ENCODE data around the gene CTNND2.
"Not testable (repeated sequence)": the region's sequence is repeated elsewhere in the genome, so short reads cannot be mapped to it uniquely, and the experiment has no call there.

The CTNND2 gene

DNA sequence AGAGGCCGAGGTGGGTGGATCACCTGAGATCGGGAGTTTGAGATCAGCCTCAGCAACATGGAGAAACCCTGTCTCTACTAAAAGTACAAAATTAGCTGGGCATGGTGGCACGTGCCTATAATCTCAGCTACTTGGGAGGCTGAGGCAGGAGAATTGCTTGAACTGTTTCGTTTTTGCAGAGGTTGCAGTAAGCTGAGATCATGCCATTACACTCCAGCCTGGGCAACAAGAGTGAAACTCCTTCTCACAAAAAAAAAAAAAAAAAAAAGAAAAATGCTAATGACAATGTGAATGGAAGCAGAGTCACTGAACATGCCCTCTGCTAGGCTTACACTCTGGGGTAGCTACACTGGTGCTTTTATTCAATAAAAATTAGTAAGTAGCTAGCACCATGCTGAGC, 899.7 kb downstream of the CTNND2 start:
- not testable (repeated sequence) for DNase-seq

DNA sequence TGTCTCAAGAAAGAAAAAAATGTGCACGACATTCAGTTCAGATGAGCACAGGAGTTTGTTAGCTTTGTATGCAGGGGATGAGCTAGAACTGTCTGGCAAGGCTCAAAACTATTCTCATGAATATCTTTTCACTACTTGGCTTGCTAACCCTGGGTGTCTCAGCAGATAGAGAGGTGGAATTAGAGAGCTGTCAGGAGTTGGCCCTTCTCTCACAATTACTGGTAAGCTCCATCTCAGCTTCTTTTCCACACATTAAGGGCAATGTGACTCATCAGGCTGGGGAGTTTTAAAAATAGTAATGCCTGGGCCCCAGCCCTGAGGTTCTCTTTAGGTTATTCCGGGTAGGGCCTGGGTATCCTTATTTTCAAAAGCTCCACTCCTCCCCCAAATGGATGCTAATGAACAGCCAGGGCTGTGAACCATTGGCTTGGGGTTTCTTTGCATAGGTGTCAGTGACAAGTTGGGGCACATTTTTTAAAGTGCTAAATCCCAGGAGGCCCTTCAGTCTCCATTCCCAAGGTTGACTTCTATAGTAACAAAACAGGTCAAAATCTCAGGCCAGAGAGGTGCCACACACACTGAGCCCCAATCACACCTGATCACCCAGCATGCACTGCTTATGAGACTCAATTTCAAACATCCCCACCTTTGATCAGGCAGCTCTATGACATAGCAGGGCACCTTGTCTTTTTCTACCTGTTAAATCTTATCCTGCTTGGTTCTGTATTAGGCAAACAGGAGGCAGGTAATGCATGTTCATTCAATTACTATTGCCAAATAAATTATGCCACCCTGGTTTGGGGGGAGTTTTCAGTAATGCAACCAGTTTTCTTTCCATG, 903.5 kb downstream of the CTNND2 start:
- DNase-seq: no peak

DNA sequence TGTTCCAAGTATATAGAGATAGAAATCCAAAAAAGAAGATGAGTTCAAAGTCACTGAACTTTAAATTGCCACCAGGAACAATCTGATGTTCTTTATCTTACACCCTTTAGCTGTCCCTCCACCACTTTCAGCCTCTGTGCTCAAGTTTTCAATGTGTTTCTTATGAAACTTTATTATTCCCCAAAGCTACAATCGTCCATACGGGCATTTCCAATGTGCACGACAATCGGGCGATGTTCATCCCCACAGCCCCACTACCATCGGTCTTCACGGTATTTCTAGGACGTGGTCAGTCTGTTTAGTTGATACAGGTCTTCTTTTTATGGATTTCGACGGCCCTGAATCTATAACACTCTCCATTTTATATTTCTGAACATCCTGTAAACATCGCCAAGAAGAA, 904.5 kb downstream of the CTNND2 start:
- DNase-seq: no peak

DNA sequence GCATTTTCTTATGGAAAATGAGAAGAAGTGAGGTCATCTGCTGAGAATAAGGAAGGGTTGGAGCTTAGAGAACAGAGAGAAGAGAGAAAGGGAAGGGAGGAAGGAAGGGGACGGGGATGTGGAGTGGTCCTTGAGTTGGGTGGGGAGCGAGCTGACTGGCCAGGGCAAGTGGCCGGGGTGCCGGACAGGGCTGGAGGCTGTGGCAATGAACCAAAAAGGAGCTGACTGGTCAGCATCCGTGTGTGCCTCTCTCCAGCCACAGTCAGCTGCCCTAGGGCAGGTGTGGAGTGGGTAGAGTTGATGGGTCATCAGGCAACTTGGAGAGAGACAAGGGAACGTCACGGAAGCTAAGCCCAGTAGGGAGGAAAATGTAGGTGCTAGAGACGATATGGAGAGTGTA, 908.4 kb downstream of the CTNND2 start:
- DNase-seq: no peak

DNA sequence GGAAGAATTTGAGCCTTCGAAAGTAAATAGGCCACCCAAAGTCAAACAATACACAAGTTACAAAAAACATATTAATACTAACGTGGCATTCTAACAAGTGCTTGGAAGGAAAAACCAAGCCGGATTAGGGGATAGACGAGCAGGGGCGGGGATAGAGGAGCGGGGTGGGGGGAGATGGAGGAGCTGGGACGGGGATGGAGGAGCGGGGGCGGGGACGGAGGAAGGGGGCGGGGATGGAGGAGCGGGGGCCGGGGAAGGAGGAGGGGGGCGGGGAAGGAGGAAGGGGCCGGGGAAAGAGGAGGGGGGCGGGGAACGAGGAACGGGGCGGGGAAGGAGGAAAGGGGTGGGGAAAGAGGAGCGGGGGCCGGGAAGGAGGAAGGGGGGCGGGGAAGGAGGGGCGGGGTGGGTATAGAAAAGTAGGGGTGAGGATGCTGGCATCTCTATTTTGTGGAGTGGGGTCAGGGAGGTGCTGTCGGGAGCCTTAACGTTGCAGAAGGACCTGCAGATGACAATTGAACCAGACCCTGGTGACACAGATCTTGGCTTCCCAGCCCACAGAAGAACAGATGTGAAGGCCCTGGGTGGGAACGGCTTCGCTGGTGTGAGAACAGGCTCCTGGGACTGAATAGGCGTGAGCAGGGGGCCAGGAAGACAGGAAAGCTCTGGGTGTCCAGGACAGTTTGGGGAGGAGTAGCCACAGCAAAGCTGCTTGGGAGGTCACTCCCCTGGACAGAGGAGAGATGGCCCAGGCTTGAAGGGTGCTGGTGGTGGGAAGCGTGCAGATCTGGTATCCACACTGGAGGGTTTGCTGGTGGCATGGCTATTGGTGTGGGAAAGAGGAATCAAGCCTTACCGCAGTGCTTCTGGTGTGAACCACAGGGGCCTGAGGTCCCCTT, 909.9 kb downstream of the CTNND2 start:
- DNase-seq: no peak

DNA sequence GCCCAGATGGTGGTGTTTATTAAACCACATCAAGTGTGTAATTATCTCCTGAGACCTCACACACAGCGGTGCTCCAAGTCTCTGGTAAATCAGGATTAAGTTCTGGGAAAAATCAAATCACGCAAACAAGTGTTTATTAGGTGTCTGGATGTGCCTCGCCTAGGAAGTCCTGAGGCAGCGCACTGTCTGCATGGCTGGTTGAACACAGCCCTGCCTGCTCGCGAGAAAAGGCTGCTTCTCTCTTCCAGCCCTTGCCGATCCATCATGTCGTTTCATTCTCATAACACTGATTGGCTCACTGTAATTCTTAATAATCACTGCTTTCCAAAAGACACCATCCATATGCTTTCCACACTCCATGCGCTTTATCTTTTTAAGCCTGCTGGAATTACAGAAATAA, 913.6 kb downstream of the CTNND2 start:
- no peak for DNase-seq

DNA sequence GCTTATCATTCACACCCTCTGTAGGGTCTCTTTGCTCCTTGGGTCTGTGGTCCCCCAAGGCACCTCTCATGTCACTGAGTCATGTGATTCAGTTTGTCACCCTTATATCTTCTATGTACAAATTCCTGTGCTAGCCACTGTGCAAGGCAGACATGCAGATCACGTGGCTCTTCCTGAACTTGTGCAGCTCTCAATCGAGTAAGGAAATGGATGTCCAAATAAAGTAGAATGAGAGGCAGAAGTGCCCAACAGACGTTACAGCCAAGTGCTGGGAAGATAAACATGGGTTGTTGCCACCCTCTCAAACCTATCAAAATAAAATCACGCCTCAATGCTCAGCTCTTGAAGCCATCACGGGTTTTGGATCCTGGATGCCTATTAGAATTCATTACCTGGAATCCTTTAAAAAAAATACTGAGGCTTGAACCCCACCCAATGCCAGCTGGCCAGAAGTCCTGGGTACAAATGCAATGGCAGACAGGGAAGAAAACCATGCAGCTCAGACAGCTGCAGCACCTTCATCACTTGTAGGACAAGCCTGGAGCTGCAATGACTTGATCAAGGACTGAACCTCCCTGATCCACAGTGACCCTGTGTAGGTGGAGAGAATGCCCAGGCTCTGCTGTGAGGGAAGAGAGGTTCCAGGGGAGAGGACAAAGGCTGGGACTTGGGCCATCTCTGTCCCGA, 914.5 kb downstream of the CTNND2 start:
- DNase-seq: no peak

DNA sequence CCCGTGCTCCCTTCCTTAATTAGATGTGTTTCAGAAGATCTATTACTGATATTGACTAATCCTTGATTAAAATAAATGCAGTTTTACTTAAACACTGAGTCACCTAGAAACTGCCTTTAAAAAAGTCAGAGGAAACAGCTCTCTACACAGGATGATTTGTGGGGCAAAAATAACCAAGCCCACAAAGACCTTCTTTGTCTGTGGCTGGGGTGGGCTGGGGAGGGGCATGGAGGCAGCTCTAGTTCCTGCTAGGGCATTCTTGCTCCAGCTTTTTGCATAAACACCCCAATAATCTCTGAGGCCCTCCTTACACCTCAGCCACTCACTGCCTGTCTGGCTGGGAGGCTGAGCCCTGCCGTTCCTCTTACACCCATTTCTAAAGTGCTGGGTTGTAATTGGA, 915.6 kb downstream of the CTNND2 start:
- no peak for DNase-seq

DNA sequence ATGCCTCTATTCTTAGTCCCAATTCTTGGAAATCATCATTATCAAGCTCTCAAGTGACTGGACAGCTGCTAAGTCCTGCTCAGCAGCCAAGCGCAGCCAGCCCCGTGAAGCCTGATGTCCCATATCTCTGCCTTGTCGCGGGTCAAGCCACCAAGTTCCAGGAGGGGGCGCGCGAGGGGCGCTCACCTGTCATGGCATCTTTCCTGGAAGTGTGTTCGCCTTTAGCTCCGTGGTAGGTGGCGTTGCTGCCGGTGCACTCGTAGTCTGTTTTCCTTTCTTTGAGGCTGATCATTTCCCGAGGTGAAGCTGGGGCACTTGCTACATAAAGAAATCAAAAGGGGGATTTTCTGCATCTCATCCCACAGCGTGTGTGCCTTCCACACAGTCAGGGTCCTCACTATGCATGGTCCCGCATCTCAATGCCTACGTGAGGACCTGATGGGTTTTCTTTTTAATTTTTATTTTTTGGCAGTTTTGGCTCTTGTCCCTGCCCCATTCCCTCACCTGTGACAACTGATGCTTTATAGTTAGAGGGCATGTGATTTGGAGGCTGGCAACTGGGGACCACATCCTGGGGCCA, 916.2 kb downstream of the CTNND2 start:
- peak; percentile 71 for DNase-seq

DNA sequence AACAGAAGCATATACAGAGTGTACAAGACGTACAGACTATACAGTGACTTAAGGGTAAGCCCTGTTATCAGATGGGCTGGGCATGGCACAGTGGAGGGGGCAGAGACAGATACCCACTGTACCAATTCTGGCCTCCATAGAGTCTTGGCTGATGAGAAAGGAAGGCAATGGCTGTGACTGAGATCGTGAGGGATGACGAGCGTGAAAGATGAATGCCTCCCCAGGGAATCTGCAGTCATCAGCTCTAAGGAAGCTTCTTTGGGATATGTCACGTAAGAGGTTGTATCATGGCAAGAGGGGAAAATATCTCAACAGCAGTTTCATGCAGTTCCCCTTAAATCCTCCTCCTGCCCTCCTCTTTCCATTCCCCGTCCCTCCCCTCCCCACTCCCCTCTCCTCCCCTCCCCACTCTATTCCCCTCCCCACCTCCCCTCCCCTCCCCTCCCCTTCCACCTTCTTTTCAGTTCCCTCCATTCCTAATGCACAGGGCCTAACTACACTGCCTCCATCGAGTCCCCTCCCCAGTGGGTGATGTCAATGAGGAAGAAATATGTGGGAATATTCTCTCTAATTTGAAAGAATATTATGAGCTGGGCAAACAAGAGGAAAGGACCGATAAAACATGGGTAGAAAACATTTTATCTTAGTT, 916.8 kb downstream of the CTNND2 start:
- DNase-seq: no peak

DNA sequence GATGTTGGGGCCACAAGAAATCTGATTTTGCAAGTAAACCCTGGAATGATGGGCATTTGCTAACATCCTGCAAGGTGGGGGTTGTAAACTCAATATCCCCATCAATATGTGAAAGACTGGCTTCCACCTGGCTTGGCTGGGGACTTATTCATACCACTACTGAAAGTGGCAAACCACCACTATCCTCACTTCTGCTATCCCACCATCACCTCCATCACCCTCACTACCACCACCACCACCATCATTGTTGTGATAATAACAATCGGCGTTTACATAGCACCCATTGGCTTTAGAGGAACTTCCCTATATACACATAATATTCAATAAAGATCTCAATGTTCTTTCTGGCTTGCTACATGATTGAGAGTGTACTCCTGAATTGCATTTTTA, 918.5 kb downstream of the CTNND2 start:
- no peak for DNase-seq

DNA sequence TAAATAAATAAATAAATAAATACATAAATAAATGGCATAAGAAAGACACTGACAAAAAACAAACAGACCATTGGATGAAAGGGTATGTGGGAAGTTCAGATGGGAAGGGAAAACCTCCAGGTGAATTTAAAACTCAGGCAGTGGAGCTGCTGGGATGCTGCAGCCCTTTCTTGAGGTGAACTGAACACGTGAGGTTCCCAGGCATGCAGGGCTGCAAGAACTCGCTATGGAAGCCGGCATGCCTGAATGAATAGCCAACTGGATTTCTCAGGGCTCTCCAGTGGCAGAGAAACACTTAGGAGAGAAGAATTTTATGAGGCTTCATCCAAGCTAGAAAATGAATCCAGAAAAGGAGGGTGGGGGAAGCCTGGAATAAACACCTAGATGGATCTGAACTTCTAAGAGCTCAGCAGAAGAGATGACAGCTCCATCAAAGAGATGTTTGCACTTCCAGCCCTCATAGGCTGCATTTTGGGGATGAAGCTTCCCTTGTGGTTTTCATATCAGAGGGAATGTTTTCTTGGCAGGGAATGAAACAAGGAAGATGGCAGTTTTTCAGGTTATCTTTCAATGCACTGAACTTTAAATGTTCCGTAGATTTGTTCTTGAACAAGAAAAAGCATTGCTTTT, 919.0 kb downstream of the CTNND2 start:
- DNase-seq: no peak

DNA sequence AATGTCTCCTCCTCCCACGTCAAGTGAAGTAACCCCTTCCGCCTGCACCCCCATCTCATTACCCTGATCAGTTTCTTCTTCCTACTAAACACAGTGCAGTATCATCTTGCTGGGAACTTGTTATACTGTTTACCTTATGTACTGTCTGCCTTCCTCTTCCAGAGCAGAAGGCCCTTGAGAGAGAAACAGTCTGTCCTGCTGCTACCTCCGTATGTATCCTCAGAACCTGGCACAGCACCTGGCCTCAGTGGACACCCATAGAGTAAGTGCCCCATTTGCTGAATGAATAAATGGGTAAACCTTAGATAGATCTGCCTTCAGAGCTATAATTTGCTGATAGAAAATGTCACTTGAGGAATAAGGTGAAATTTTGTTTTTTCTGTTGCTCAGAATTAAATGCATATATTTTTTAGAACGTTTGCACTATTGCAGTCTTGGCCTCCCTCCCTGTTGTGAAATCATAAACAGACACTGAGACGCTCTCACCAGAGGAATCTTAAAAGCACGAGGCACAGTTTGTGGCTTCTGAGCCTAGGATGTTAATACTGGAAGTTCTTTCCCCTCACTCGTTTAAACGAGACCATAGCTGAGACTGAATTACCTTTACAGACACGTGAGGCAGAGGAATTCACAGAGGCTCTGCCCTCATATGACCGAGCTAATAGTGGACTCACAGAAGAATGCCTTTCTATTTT, 920.1 kb downstream of the CTNND2 start:
- no peak for DNase-seq

DNA sequence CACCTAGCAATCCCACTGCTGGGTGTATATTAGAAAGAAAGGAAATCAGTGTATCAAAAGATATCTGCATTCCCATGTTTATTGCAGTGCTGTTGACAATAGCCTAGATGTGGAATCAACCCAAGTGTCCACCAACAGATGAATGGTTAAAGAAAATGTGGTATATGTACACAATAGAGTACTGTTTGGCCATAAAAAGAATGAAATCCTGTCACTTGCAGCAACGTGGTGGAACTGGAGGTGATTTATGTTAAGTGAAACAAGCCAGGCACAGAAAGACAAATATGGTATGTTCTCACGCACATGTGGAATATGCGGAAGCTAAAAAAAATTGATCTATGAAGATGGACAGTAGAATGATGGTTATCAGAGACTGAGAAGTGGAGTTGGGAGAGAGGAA, 921.6 kb downstream of the CTNND2 start:
- DNase-seq: no peak

DNA sequence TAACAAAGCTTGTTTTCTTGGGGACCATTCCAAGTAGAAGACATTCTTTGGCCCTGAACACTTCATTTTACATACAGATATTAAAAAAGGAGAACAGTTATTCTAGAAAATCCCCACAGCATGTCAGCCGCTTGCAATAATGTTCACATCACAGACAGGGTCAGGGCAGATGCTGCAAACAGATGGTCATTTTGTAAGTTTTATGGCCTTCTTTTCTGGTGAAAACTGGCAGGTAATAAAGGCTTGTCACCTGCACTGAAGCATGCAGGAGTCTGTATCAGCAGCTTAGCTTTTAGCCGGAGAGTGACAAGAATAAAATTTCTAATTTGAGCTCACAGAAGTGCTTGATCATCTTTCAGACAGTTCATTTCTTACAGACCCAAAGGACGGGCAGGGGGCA, 922.3 kb downstream of the CTNND2 start:
- DNase-seq: no peak

DNA sequence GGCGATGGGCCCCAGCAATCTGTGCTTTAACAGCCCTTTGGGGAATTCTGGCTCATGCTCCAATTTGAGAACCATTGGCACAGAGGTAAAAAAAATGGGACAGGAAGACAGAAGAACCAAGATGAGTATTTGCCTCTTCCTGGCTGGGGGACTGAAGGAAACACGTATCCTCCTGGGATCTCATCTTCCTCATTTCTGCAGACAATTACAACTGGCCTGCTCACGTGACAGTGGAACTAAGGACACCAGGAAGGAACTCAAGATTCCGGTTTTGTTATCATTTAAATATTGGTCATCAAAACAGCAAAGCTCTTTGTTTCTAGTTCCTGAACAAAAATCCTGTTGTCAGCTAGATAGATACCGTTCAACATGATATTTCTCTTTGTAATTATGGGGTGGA, 927.2 kb downstream of the CTNND2 start:
- DNase-seq: no peak

DNA sequence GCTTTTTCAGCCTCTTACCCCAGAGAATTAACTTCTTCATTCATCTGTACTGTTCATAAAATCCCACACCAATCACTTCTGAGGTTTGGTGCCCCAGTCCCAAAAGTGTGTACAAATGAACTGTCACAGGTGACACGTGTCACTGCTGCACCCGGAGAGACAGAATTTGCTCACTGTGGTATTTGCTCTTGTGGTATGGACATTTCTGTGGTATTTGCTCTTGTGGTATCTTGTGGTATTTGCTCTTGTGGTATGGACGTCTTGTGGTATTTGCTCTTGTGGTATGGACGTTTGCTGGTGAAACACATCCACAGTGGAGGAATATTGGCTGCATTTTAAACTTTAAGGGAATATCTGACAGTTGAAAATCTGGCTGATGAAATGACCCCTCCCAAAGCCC, 928.3 kb downstream of the CTNND2 start:
- DNase-seq: no peak

DNA sequence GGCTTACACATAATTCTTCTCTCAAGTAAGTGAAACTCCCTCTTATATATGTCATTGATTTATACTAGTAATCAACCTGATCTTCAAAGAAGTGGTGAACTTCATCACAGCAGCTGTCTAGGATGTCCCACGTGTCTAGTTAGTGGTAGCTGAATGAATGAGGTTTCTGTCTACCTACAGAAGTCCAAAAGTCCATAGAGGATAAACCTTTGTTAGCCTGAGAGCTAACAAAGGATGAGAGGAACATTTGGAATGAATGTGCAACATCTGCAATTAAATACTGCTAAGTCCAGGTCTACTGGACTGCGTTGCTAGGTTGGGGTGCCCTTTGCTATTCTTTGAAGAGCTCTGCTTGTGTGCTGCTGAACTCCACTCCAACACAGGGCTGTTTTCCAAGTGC, 929.4 kb downstream of the CTNND2 start:
- DNase-seq: no peak

DNA sequence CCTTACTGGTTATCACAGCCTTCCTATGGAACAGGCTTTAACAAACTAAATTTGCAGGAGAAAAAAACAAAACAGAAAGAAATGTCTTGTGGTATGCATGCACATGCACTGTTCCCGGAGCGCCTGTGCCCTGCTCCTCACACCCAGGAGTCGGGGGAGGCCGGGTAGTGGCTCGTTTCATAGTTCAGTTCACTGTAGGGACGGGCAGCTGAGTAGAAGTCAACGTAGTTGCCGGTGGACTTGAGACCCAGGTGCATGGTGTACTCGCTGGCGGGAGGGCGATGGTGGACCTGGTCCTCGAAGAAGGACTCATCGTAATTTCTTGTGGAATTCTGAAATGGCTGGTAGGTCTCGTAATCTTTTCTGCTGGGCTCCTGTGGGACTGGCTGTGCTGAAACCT, 930.9 kb downstream of the CTNND2 start:
- DNase-seq: no peak

DNA sequence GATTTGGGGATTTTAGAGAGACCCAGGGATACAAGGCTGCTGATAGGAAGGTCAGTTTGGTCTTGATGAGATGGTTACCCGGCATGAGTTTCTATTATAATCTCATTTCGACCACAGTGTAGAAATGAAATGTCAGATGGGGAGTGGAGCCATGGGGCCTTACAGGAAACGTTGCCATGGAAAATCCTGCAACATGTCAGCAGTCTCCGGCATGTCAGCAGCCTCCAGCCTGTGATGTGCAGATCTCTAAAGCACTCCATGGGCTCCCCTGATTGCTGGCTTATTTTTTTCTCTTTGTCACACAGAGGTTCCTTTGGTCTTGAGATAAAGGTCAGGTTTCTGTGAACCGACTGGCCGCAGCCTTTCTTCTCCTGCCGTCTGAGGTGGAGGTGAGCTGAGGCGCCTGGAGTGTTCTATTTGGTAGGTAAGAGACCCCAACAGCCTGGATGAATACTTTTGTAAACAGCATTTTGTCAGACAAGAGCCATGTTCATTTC, 934.5 kb downstream of the CTNND2 start:
- DNase-seq: no peak

DNA sequence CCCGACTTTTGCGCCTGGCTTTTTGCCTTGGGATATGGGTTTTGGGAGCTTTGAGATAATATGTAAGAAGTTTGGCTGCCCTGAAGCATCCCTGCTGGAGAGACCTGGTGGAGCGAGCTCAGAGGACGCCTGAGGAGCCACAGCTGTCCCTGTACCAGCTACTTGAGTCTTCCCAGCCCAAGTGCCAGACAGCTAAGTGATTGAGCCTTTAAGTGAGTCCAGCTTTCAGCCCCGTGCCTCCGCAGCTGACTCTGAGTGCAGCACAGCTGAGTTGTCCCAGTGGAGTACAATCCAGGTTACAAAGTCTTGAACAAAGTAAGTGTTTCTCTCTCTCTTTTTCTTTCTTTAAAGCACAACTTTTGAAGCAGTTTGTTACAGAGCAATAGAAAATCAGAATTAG, 939.4 kb downstream of the CTNND2 start:
- DNase-seq: no peak

All from DMS53 (cell line).